A673 (cell line): ENCODE data around the gene FBXO34. TPM values are rescaled to one million over a fixed set of nuclear protein-coding genes. Genes with fewer than 3 reads are reported as not detected.
A peak's percentile ranks its signal among the peaks of the same experiment; 100 is the strongest.

ENCODE experiments used
- BruUV-seq: library from RNA; stranded (reverse); fragments of 400-500 nt; replicated peaks from 2 replicates; lab custom pipeline; 2021; lab: Mats Ljungman, UMichigan
- CTCF ChIA-PET: fragments of 300-600 bp; sonication (Branson Sonifier 250); formaldehyde crosslinking; loops from one replicate; lab custom pipeline; 2022; ENCODE audit warnings: antibody characterized with exemption; lab: Charles Lee
- POLR2A ChIA-PET: fragments of 300-600 bp; sonication (Branson Sonifier 250); formaldehyde crosslinking; loops from one replicate; lab custom pipeline; 2022; ENCODE audit warnings: antibody characterized with exemption; ENCODE audit not compliant: low non-redundant PET; lab: Charles Lee
- DNase-seq: peaks from one replicate; pipeline ENCODE4 v3.0.0-alpha.2; 2015; ENCODE audit warnings: low spot score
- H3K27ac ChIP-seq: fragments of 200-600 bp; sonication (generic); 2 replicates; pipeline ENCODE4 v1.5.1; 2016; ENCODE audit warnings: mixed run types, low read depth, mild to moderate bottlenecking, mixed read lengths, antibody characterized with exemption, low read length; ENCODE audit not compliant: poor library complexity, severe bottlenecking
- H3K27me3 ChIP-seq: fragments of 200-600 bp; sonication (generic); replicated peaks from 2 replicates; pipeline ENCODE4 v1.6.1; 2017; ENCODE audit warnings: mixed run types, low read depth, mild to moderate bottlenecking, mixed read lengths, antibody characterized with exemption, low read length; ENCODE audit not compliant: insufficient read depth, poor library complexity
- H3K36me3 ChIP-seq: fragments of 200-600 bp; sonication (generic); 2 replicates; pipeline ENCODE4 v1.6.1; 2016; ENCODE audit warnings: mixed run types, mild to moderate bottlenecking, mixed read lengths, antibody characterized with exemption, low read length; ENCODE audit not compliant: insufficient read depth, poor library complexity, severe bottlenecking
- H3K4me1 ChIP-seq: fragments of 200-600 bp; sonication (generic); 2 replicates; pipeline ENCODE4 v1.6.1; 2017; ENCODE audit warnings: mixed run types, mild to moderate bottlenecking, mixed read lengths, antibody characterized with exemption, low read length; ENCODE audit not compliant: insufficient read depth, poor library complexity, severe bottlenecking
- H3K4me3 ChIP-seq: fragments of 200-600 bp; sonication (generic); 2 replicates; pipeline ENCODE4 v1.5.1; 2016; ENCODE audit warnings: low read depth, mixed run types, mild to moderate bottlenecking, mixed read lengths, low read length; ENCODE audit not compliant: poor library complexity, severe bottlenecking
- H3K9me3 ChIP-seq: fragments of 200-600 bp; sonication (generic); 2 replicates; pipeline ENCODE4 v1.6.1; 2016; ENCODE audit warnings: mixed run types, low read depth, mild to moderate bottlenecking, mixed read lengths, antibody characterized with exemption, low read length; ENCODE audit not compliant: poor library complexity, severe bottlenecking
- EZH2 ChIP-seq: fragments of 200-600 bp; sonication (generic); IDR thresholded peaks from 2 replicates; pipeline ENCODE4 v1.6.1; 2017; ENCODE audit warnings: borderline replicate concordance, low read depth, mild to moderate bottlenecking, mixed read lengths, antibody characterized with exemption, low read length; ENCODE audit not compliant: poor library complexity, severe bottlenecking
- intact Hi-C: fragments of 100-400 bp; cut with micrococcal nuclease; formaldehyde crosslinking; loops from one replicate; pipeline ENCODE4 v1.10.0; 2022; ENCODE audit not compliant: unreplicated experiment
- total RNA-seq: library from RNA; stranded (reverse); gene quantifications from 2 replicates; pipeline ENCODE4 v1.2.3, GENCODE V29; 2021
- TF ChIP-seq, protein P1 (sequence below): fragments of 300-800, 200-600 bp; sonication (generic); conservative IDR thresholded peaks from 2 replicates; pipeline ENCODE4 v1.5.1; 2017; ENCODE audit warnings: low read depth, mild to moderate bottlenecking, antibody characterized with exemption, low read length, moderate library complexity, mixed read lengths

Gene FBXO34
- total RNA-seq, 1 experiment from 2014 or later: 20.9 TPM

DNA sequence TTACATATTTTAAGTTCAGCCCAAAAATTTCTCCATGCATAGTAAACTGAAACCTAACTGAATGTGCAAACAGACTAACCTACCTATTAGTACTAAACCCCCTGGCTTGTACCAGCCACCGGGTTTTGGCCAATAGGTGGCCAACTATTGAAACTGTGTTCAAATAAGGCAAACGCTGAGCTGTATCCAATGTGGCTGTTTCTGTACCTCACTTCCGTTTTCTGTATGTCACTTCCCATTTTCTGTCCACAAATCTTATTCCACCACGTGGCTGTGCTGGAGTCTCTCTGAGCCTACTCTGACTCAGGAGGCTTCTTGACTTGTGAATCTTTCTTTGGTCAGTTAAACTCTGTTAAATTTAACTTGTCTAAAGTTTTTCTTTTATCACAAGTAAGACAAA, 6.0 kb upstream of the FBXO34 start:
- Histone ChIP-seq H3K36me3 (no peaks in the 10 kb centered on the region), H3K4me1 (no peaks in the 10 kb centered on the region), H3K9me3 (no peaks in the 10 kb centered on the region), H3K4me3 (no peak overlapping the region), H3K27me3 (no peaks in the 10 kb centered on the region), H3K27ac (no peak overlapping the region)
- intact Hi-C loops: no loop called here
- CTCF ChIA-PET: no interaction called here
- POLR2A ChIA-PET: no interaction called here
- TF ChIP-seq, protein P1, sequence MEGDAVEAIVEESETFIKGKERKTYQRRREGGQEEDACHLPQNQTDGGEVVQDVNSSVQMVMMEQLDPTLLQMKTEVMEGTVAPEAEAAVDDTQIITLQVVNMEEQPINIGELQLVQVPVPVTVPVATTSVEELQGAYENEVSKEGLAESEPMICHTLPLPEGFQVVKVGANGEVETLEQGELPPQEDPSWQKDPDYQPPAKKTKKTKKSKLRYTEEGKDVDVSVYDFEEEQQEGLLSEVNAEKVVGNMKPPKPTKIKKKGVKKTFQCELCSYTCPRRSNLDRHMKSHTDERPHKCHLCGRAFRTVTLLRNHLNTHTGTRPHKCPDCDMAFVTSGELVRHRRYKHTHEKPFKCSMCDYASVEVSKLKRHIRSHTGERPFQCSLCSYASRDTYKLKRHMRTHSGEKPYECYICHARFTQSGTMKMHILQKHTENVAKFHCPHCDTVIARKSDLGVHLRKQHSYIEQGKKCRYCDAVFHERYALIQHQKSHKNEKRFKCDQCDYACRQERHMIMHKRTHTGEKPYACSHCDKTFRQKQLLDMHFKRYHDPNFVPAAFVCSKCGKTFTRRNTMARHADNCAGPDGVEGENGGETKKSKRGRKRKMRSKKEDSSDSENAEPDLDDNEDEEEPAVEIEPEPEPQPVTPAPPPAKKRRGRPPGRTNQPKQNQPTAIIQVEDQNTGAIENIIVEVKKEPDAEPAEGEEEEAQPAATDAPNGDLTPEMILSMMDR: no peak
- no peak for TF ChIP-seq EZH2
- no TSS peak for BruUV-seq
- DNase-seq: peak; percentile 13

DNA sequence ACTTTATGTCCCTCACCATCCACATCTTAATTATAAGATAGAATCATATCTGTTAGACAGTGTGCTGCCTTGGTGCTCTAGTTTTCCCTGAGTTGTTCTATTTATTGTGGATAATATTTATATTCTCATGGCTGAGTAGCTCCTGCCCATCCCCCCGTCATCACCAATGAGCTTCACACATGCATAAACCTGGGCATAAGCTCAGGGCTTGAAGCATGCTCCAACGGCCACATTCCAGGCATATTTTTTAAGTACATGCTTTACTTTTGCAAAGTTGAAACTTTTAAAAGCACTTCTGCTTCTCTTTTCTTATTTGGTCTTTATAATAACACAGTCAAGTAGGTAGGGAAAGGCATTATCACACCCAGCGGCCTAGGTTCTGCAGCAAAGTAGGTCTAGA, 3.4 kb upstream of the FBXO34 start:
- no TSS peak for BruUV-seq
- no peak for TF ChIP-seq EZH2
- TF ChIP-seq, protein P1: no peak
- POLR2A ChIA-PET: no interaction called here
- no peaks in the 10 kb centered on the region for H3K27me3 ChIP-seq
- H3K9me3 ChIP-seq: no peaks in the 10 kb centered on the region
- no peak for DNase-seq
- no peak overlapping the region for H3K27ac ChIP-seq
- H3K4me1 ChIP-seq: peaks cover 8% of the 10 kb centered on the region
- no peaks in the 10 kb centered on the region for H3K36me3 ChIP-seq
- intact Hi-C loops: no loop called here
- H3K4me3 ChIP-seq: no peak overlapping the region
- CTCF ChIA-PET: no interaction called here

DNA sequence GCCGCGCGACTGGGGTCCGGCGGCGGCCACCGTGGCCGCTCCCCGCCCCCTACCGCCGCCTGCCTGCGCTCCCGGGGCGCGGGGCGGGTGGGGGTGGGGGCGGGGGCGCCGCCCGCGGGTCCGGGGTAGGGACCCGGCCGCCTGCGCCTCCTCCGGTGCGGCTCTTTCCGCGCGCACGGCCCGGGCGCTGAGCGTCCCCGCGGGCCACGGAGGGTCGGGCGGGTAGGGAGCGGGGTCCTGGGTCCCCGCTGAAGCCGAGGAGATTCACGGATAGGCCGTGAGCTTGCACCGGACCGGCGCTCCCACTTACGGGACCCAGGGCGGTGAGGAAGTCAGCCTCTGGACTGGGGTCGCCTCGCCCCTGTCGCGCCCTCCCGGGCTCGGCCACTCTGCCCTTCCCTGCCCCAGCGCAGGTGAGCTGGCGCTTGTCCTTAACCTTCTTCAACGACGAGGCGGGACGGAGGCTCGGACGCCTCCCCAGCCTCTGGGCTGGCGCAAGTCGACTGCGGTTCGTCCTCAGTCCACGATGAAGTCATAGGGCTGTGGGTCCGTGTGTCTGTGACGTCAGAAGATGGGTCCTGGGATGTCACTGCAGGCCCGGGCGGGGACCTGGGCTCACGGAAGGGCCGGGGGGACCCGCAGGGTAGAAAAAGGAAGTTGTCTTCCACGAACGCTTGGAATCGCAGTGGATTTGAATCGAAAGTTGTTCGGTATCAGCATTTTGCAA, 514 bp downstream of the FBXO34 start:
- POLR2A ChIA-PET: no interaction called here
- CTCF ChIA-PET: interaction anchor here (0.6 to 1.1 kb wide), 2 partner anchors 83 to 183 kb away, joined by 3 to 5 read pairs; no protein-coding TSS in a partner anchor
- no peaks in the 10 kb centered on the region for H3K36me3 ChIP-seq
- intact Hi-C loops: loop anchor here (1.0 kb wide), 1 partner anchor 83 kb away; no protein-coding TSS in a partner anchor
- peak; percentile 78 for DNase-seq
- TF ChIP-seq, protein P1: no peak
- TF ChIP-seq EZH2: no peak
- H3K4me3 ChIP-seq: peak overlapping the region; percentile 94
- peak overlapping the region; percentile 89 for H3K27ac ChIP-seq
- no peaks in the 10 kb centered on the region for H3K9me3 ChIP-seq
- H3K27me3 ChIP-seq: no peaks in the 10 kb centered on the region
- no TSS peak for BruUV-seq
- H3K4me1 ChIP-seq: peaks cover 24% of the 10 kb centered on the region
